ENCODE data around the gene FHOD3.
A peak's percentile ranks its signal among the peaks of the same experiment; 100 is the strongest.

FHOD3 gene

GRCh38 chr18:36481201-36481657, 183.7 kb downstream of the FHOD3 start:
- DNase-seq (ENCODE audit: low read depth): no peak

DNA sequence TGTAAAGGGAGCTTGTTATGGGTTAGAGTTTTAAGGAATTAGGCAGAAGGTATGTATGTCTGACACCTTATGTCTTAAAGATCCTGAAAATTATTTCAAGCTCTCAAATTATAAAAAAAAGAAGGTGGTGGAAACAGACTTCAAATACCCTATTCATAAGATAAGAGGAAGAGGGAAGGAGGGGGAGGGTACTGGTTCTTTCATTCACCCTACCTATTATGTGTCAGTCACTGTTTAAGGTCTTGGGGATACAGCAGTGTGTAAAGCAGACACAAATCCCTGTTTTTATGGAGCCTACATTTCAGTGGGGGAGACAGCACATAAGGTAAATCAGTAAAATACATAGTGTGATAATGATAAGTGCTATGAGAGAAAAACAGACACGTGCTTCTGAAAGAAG, 184.4 kb downstream of the FHOD3 start:
- DNase-seq (ENCODE audit: low read depth): no peak

- DNase-seq (ENCODE audit: low read depth): no peak
These were observed 187.1 kb downstream of the FHOD3 start for GRCh38 chr18:36484591-36484990.

DNA sequence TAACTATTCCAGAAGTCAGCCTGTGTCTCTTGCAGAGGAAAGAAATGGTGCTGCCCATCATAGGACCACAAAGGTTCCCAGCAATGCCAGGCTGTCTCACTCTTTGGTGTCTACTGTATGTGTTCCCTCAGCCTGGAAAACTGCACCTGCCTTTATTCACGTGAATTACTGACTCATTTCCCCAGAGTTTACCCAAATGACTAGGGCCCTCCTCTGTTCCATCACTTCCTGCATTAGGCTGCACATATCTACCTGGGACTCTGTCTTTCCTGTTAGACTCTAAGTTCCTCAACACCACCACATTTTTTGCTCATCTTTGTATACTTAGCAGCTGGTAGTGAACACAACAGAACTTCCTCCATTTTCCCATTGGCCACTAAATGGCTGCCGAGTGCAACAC, 188.3 kb downstream of the FHOD3 start:
- DNase-seq (ENCODE audit: low read depth): no peak

- no peak for DNase-seq (ENCODE audit: low read depth)
These were observed 190.6 kb downstream of the FHOD3 start for GRCh38 chr18:36488131-36488530.

GRCh38 chr18:36490897-36491296, 193.4 kb downstream of the FHOD3 start:
- DNase-seq (ENCODE audit: low read depth): no peak

DNA sequence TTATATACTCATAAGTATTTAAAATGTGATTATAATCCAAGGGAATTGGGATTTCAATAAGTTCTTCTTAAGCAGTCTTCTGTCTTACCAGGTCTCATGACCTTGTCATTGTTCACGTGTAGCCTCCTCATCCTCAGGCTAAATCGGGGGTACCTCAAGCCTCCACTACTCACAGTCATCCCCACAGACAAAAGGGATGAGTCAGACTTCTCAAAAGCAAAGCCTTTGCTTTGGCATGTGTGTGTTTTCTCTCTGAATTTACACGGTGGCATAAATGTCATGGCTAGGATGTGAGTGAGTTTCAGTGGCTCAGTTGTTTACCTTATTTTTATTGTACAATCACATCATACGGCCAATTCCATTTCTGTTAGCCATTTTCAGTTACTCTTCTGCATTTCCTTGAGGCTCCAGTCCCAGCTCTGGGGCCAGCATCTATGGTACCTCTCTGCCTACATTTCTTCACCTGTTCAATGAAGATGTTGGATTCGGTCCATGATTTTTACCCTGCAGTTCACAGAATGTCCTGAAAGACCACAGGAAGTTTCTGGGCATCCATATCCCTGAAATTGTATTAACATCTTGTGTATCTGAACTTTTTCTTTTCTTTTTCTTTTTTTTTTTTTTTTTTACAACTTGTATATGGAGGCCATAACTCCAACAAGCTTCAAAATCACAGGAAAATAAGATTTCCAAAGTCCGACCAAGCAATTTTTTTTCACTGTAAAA, 195.3 kb downstream of the FHOD3 start:
- peak; percentile 22 for DNase-seq (ENCODE audit: low read depth)

- peak; percentile 27 for DNase-seq (ENCODE audit: low read depth)
These were observed 196.0 kb downstream of the FHOD3 start for GRCh38 chr18:36493349-36494159.

DNA sequence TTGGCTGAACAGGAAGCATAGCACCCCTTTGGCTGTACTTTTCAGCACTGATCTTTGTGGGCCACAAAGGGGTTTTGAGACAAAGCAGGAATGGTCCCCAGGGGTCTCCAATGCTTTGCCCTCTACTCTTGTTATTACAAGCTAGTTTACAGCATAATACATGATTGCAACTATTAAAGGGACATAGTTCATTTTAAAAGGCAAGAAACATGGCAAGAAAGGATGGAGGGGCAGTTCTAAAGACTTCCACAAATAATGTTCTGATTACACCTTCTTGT, 196.6 kb downstream of the FHOD3 start:
- no peak for DNase-seq (ENCODE audit: low read depth)

DNA sequence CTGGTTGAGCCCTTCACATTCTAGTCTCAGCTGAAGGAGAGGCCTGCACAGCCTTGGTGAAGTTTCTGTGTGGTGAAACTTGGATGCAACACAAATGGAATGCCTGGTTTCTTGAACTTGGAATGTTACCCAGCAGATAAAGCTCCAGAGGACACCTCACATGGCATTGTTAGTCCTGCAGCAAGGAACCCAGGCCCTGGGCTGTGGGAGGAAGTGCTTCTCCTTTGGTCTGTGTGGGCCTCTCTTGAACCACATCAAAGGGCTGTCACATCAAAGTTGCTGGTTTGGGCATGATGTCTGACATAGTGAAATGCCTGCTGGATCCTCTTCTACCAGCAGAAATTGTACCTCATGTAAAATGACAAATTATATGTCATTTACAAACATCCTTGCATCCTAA, 198.5 kb downstream of the FHOD3 start:
- peak; percentile 31 for DNase-seq (ENCODE audit: low read depth)

- no peak for DNase-seq (ENCODE audit: low read depth)
These were observed 202.4 kb downstream of the FHOD3 start for GRCh38 chr18:36499938-36500337.

DNA sequence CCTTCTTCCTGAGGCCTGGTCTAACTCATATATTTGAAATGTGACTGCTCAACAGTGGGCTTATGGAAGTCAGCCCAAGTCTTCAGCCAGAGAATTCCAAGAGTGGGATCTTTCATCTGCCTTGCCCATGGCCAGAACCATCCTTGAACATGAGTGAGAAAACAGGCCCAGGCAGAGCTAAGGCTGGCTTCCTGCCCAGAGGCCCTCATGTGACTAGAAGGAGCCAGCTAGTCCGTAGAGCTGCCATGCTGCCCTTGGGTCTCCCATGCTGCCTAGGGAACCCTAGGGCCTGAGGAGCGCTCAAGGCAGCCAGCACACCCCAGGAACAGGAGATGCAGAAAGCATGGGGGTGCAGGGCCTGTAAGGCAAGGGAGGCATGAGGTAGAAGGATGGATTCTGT, 203.6 kb downstream of the FHOD3 start:
- DNase-seq (ENCODE audit: low read depth): no peak

DNA sequence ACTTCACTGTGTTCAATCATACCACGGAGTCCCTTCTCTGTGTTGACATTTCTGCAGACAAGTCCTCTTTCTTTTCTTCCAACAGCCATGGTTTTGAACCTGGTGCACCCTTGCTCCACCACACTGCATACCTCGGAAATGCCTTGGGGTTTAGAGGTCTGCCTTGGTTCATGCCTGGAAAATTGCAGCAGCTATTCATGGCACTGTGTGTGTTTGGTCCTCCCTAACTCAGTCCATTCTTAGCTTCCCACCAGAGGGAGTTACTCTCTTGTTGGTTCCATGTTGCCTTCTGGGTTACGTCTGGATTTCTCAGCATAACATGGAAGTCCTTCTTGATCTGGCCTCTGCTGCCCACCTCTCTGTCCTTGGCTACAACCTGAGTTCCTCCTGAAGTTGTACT, 206.0 kb downstream of the FHOD3 start:
- DNase-seq (ENCODE audit: low read depth): peak; percentile 18

DNA sequence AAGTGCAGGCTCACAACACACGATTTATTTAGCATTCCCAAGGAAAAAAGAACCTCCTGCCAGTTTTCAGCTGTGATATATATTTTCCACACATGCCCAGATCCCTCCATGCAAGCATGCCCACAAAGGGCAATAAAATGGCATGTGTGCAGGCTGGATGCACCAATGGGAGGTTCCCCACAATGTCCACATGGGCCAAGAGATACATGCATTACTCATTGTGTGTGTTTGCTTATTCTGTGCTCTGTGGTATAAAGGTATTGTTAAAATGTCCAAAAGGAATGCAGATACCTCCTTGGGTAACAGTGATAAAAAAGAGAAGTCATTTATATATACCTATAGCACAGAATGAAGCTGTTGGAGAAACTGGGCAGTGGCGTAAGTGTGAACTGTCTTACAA, 207.4 kb downstream of the FHOD3 start:
- DNase-seq (ENCODE audit: low read depth): peak; percentile 28

DNA sequence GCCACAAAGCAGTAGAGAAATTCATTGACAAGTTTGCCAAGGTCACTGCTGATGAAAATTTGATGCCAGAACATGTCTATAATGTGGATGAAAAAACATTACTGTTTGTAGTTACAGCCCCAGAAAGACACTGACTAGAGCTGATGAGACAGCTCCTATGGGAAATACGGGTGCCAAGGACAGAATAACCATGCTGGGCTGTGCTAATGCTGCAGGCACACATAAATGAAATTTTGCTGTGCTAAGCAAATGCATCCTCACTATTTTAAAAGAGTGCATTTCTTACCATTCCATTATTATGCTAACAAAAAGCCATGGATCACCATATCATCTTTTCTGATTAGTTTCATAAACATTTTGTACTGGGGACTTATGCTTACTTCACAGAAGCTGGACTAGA, 208.2 kb downstream of the FHOD3 start:
- no peak for DNase-seq (ENCODE audit: low read depth)

GRCh38 chr18:36509646-36510197, 212.2 kb downstream of the FHOD3 start:
- DNase-seq (ENCODE audit: low read depth): no peak

DNA sequence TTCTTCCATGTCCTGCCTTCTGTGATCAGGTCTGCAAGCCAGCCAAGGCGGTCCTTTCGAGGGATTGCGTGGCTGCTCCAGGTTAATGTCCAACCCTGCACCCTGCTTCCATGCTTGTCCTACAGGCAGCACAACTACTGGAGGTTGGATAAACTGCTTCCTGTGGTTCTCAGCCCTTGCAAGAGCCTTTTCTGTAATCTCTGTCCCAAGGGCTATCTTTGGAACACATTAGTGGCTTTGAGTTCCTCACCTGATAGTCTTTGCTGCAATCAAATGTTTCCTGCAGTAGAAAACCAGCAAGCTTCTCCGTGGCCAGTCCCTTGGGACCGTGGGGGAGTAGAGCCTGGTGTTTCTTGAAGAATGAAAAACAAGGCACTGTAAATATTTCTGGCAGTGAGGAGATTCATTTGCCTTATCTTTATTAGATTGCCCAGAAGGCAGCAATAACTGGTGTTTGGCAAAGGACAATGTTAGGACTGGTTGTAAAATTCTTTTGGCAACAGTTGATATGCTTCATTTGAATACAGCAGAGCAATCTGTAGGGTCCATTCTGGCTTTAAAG, 214.4 kb downstream of the FHOD3 start:
- peak; percentile 51 for DNase-seq (ENCODE audit: low read depth)

- DNase-seq (ENCODE audit: low read depth): no peak
These were observed 216.0 kb downstream of the FHOD3 start for GRCh38 chr18:36513556-36513955.

- no peak for DNase-seq (ENCODE audit: low read depth)
These were observed 217.3 kb downstream of the FHOD3 start for GRCh38 chr18:36514778-36515177.

- no peak for DNase-seq (ENCODE audit: low read depth)
These were observed 218.7 kb downstream of the FHOD3 start for GRCh38 chr18:36516258-36516657.

DNA sequence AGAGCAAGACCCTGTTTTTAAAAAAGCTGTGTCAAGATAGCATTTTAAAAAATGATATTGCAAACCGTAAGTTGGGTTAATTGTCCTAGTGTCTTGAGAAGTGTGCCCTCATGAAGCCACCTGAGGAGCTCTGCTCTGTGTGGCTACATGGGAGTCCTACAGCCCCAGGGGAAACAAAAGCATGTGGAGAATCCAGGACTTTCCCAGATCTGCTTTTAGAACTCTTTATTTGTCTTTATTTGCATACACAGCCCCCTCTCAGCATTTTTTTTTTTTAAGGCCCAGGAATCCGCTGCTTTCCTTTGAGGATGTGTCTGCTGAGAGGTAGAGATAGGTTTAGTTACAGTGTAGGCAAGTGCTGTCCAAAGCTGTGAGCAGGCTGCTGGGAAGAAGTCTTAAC, 219.2 kb downstream of the FHOD3 start:
- no peak for DNase-seq (ENCODE audit: low read depth)

- DNase-seq (ENCODE audit: low read depth): peak; percentile 33
These were observed 221.3 kb downstream of the FHOD3 start for GRCh38 chr18:36518839-36519238.

DNA sequence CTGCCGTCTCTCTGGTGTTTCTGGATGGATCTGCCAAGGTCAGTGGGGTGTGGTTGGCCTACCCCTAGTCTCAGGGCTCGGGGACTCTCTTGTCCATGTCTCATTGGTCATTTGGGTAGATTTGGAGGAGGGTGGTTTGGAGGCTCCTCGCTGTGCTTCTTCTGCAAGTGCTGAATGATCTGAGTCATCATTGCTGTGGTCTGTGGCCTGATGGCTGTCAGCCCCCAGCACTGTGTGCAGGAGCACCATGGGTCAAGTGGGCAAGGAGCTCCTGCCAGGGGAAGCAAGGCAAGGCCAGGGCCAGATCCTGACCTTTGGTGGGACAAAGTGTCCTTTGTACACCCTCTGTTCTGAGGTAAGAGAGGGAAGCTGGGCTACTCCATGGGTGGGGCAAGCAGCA, 221.8 kb downstream of the FHOD3 start:
- DNase-seq (ENCODE audit: low read depth): peak; percentile 76

Measured in EH (cell line).